GM13976 (cell line): ENCODE data around the gene CEACAM20.

Experiments
- DNase-seq: peaks from one replicate; pipeline ENCODE4 v3.0.0; 2012; ENCODE audit warnings: low spot score
- in situ Hi-C: fragments of 300-500 bp; cut with MboI; formaldehyde crosslinking; loops from one replicate; pipeline ENCODE4 v1.12.0; 2022; ENCODE audit warnings: low sequenced_read_pairs, mixed read lengths, inconsistent platforms; ENCODE audit not compliant: unreplicated experiment
- TF ChIP-seq, protein P1 (sequence below): IDR thresholded peaks from 2 replicates; pipeline ENCODE4 v1.5.1; 2012; ENCODE audit warnings: borderline replicate concordance, mild to moderate bottlenecking; ENCODE audit not compliant: insufficient read depth; ENCODE audit errors: extremely low read depth, missing control alignments, control extremely low read depth

Gene CEACAM20

GRCh38 chr19:44532819-44533218, 3.3 kb upstream of the CEACAM20 start:
- in situ Hi-C loops = no loop called here
- TF ChIP-seq, protein P1, sequence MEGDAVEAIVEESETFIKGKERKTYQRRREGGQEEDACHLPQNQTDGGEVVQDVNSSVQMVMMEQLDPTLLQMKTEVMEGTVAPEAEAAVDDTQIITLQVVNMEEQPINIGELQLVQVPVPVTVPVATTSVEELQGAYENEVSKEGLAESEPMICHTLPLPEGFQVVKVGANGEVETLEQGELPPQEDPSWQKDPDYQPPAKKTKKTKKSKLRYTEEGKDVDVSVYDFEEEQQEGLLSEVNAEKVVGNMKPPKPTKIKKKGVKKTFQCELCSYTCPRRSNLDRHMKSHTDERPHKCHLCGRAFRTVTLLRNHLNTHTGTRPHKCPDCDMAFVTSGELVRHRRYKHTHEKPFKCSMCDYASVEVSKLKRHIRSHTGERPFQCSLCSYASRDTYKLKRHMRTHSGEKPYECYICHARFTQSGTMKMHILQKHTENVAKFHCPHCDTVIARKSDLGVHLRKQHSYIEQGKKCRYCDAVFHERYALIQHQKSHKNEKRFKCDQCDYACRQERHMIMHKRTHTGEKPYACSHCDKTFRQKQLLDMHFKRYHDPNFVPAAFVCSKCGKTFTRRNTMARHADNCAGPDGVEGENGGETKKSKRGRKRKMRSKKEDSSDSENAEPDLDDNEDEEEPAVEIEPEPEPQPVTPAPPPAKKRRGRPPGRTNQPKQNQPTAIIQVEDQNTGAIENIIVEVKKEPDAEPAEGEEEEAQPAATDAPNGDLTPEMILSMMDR = no peak
- DNase-seq = no peak

DNA sequence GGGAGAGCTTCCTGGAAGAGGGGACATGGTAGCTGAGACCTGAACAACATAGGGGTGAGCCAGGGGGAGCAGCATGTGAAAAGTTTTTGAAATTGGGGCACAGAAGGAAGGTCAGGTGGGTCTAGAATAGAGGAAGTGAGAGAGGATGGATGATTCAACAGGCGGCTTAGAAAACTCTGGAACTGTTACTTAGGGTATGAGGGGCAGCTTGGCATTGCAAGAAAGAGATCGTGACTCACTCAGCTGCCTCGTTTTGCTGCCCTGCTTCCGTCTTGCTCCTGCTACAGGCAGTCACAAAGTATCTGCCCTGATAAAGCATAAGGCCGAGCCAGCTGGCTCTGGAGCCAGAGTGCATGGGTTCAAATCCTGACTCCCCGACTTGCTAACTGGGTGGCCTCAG, 1.3 kb upstream of the CEACAM20 start:
- in situ Hi-C loops = no loop called here
- no peak for DNase-seq
- TF ChIP-seq, protein P1 = no peak

DNA sequence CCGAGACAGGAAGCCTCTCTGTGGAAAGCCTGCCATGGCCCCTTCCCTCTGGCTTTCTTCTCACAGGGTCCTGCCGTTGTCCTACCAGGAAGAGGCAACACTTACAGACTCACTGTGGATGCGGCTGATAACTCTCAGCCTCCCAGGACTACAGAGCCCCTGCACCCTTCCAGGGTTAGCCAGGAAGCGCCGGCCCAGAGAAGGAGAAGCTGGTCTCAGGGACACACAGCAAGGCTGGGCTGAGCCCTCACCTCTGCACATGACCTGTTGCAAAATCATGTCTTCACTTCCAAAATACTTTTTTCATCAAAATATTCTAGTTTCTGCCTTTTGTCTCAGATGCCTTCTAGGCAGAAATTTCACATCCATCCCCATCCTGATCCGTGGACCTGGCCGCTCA, 1.9 kb downstream of the CEACAM20 start:
- in situ Hi-C loops = no loop called here
- no peak for DNase-seq
- TF ChIP-seq, protein P1 = no peak

GRCh38 chr19:44525721-44526430, 3.6 kb downstream of the CEACAM20 start:
- in situ Hi-C loops = no loop called here
- DNase-seq = no peak
- TF ChIP-seq, protein P1 = no peak

DNA sequence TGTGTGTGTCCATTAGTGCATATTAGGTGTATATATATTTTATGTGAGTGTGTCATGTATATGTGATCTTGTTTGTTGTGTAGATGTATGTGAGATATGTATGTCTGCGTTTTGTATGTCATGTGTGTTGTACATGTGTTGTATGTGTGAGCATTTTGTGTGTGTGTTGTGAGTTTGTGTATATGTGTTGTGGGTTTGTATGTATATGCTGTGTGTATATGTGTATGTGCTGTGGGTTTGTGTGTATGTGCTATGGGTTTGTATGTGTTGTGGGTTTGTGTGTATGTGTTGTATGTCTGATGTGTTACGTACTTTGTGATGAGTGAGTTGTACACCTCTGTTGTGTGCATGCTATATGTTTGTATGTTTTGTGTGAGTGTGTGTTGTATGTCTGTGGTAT, 8.1 kb downstream of the CEACAM20 start:
- DNase-seq = no peak
- in situ Hi-C loops = no loop called here
- TF ChIP-seq, protein P1 = no peak

GRCh38 chr19:44517146-44517545, 12.3 kb downstream of the CEACAM20 start:
- TF ChIP-seq, protein P1 = no peak
- DNase-seq = no peak
- in situ Hi-C loops = no loop called here
